Measurements from ENCODE around the gene DKK2. TPM values are rescaled to one million over a fixed set of nuclear protein-coding genes. Genes with fewer than 3 reads are reported as not detected.

Gene DKK2
- total RNA-seq, 1 donor: 0.27 TPM

- DNase-seq (ENCODE audit: low read depth): peak; percentile 71
- peak; percentile 77 for TF ChIP-seq CTCF (IDR thresholded peaks at IDR 0.05; ENCODE audit: insufficient read depth, low read length)
- H3K4me3 ChIP-seq (ENCODE audit: low read depth, low read length): no peak overlapping the region
Measured at GRCh38 chr4:106898621-106899230, 137.4 kb downstream of the DKK2 start.

GRCh38 chr4:106893903-106894302, 142.2 kb downstream of the DKK2 start:
- no peak for DNase-seq (ENCODE audit: low read depth)
- H3K4me3 ChIP-seq (ENCODE audit: low read depth, low read length): no peak overlapping the region
- no peak for TF ChIP-seq CTCF (IDR thresholded peaks at IDR 0.05; ENCODE audit: insufficient read depth, low read length)

- no peak for TF ChIP-seq CTCF (IDR thresholded peaks at IDR 0.05; ENCODE audit: insufficient read depth, low read length)
- no peak for DNase-seq (ENCODE audit: low read depth)
- H3K4me3 ChIP-seq (ENCODE audit: low read depth, low read length): no peak overlapping the region
Measured at GRCh38 chr4:106893395-106893881, 142.7 kb downstream of the DKK2 start.

- no peak overlapping the region for H3K4me3 ChIP-seq (ENCODE audit: low read depth, low read length)
- no peak for DNase-seq (ENCODE audit: low read depth)
- TF ChIP-seq CTCF (IDR thresholded peaks at IDR 0.05; ENCODE audit: insufficient read depth, low read length): no peak
Measured at GRCh38 chr4:106892786-106893185, 143.3 kb downstream of the DKK2 start.

- H3K4me3 ChIP-seq (ENCODE audit: low read depth, low read length): no peak overlapping the region
- no peak for DNase-seq (ENCODE audit: low read depth)
- no peak for TF ChIP-seq CTCF (IDR thresholded peaks at IDR 0.05; ENCODE audit: insufficient read depth, low read length)
Measured at GRCh38 chr4:106875340-106875739, 160.8 kb downstream of the DKK2 start.

Measured in fibroblast of the aortic adventitia (primary cell).